HG02970 (cell line): ENCODE measurements around the gene JAZF1.
"Not testable (repeated sequence)": the region's sequence is repeated elsewhere in the genome, so short reads cannot be mapped to it uniquely, and the experiment has no call there.

Experiments
- ATAC-seq: cut with Tn5 transposase; IDR thresholded peaks from one replicate; pipeline ENCODE4 v1.9.1; 2021; ENCODE audit warnings: mild to moderate bottlenecking, moderate library complexity, moderate number of reproducible peaks; ENCODE audit not compliant: unreplicated experiment, low FRiP score

The JAZF1 gene

DNA sequence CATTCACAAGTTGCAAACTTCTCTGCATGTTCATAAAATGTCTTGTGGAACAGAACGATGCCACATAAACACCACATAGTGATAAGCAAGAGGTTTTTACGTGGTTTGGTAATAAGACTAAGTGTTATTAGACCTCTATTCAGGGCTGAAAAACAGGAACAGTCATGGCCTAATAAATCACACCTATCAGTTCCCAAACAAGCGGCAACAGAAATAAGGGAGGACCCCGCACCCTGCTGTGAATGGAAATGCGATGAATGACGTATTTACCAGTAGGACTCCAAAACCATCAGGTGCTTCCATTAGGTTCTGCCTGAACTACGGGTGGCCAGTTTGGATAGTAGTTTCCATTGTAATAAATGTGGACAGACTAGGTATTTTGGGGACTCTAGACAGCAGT is 311.5 kb downstream of the JAZF1 start:
- ATAC-seq = no peak

DNA sequence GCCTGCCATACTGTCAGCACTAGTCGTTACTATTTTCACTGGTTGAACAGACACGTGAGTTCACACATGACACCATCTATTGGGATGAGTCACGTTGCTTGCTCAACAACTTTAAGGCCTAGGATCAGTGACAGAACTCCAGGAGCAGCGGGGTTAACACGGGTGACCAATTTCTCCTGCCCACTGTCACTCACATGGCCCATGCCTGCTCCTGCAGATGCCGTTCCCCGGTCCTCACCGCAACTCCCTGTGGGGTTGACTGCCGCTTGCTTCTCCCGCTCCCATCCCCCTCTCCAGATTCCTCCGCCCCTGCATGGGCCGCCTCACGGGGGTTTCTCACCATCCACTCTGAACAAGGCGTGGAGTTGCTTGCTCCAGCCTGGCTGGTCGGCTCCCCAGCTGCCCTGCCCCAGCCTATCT is 312.5 kb downstream of the JAZF1 start:
- ATAC-seq = no peak

- no peak for ATAC-seq
Measured at GRCh38 chr7:27866828-27867672, 313.5 kb downstream of the JAZF1 start.

GRCh38 chr7:27866256-27866655 is 314.3 kb downstream of the JAZF1 start:
- ATAC-seq = no peak

DNA sequence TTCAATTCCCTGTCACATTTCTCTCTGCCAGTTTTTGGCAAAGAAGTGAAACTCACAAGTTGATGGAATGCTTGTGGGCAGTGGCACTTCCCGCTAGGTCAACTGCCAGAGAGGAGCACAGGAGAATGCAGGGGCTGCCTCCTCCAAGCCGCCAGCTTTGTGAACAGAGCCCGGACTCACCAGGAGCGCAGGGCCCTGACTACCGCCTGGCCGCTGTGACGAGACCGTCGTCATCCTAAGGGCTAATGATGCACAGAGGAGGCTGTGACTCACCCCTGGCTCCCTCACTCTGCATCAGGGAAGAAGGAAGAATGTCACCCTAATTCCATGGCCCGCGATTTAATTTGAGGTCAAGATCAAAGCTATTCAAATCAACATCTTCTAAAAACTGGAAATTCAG is 316.7 kb downstream of the JAZF1 start:
- ATAC-seq = no peak

GRCh38 chr7:27861747-27862146 is 318.8 kb downstream of the JAZF1 start:
- ATAC-seq = no peak

GRCh38 chr7:27860800-27861199 is 319.8 kb downstream of the JAZF1 start:
- ATAC-seq = no peak

GRCh38 chr7:27856703-27857485 is 323.7 kb downstream of the JAZF1 start:
- ATAC-seq = not testable (repeated sequence)

DNA sequence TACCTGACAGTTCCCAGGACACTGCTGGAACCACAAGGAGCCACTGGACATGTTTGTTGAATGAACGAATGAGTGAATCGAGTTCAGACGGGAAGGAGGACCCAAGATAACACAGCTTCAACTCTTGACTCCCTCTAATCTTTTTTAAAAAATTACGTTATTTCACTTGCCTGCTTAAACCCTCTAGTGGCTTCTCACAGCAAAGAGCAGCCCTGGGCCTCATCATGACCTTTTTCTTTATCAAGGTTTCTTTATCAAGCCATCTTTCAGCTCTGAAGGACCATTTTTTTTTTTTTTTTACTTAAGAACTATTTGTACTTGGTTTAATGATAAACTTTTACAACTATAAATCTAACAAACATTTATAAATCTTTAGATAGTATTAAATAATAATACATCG is 330.1 kb downstream of the JAZF1 start:
- ATAC-seq = no peak

GRCh38 chr7:27846388-27846787 is 334.2 kb downstream of the JAZF1 start:
- no peak for ATAC-seq

DNA sequence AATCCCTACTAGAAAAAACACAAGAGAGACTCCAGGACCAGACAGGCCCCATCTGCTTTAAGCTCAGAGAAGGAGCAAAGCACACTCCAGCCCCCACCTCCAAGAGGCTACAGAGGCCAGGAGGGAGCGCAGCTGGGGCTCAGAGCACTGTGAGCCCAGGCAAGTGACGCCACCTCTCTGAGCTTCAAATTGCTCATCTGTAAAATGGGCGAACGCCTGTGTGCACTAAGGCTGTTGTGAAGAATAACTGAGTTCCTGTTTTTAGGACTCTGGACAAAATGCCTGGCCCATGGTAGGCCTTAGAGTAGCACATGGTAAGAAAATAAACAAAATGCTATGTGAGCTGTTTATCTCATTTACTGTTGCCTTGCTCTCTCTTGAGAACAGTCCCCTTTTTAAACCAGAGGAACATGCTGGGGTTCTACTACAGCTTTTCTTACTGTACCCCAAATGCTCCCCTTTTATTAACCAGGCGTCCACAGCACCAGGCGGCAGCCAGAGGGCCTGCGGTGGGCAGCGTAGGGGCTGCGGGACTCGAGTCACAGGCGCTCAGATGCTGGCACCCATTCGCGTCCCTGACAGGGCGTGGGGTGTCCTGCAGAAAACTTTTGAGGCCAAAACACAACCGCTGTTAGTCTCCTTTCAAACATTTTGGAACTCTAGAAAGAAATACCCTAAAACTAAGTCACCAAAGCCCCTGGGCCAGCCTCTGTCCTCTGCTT is 336.9 kb downstream of the JAZF1 start:
- no peak for ATAC-seq

- no peak for ATAC-seq
Measured at GRCh38 chr7:27842851-27843250, 337.7 kb downstream of the JAZF1 start.

GRCh38 chr7:27842094-27842692 is 338.4 kb downstream of the JAZF1 start:
- ATAC-seq = no peak

DNA sequence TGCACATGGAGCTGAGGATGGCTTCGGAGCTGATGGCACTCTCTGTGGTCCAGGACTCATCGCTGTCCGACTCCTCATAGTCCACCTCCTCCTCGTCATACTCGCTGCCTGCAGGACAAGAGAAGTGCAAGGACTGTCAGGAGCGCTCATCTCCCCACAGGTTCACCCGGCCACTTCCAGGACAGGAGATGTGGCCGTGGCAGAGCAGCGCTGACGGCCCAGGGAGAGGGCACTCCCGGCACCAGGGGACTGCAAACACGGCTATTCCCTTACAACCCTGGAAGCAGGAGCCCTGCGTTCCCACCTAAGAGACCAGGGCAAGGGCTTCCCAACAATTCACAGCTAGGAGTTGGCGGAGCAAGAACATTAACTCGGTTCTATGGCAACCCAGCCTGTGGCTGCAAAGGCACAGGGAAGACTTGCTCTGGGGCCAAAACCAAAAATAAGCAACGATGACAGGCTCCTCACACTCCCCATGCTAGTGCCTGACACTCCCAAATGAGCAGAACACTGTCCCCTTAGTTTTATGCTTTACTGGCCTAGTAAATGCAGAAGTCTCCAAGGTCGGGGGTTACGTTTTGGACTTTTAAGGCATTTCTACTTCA is 339.7 kb downstream of the JAZF1 start:
- no peak for ATAC-seq

GRCh38 chr7:27840313-27840712 is 340.3 kb downstream of the JAZF1 start:
- no peak for ATAC-seq

DNA sequence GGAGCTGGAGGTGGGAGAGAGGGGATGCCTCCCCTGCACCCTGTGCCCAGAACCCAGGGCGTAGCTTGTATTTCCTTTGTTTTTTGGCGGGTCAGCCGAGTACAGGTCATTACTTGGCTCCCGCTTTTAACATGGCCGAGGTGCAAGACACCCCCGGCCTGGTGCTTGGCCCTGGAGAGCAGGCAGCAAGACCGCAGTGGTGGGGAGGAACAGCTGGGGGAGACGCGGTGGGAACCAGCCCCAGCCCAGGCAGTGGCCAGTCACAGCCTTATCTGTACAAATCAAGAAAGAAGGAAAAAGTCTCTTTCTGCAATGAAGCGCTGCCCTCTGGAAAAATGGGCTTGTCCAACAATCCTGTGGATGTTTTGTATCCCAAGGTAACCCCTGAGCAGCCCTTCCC is 341.5 kb downstream of the JAZF1 start:
- ATAC-seq = no peak

GRCh38 chr7:27836536-27836935 is 344.1 kb downstream of the JAZF1 start:
- no peak for ATAC-seq

- no peak for ATAC-seq
Measured at GRCh38 chr7:27835376-27835775, 345.2 kb downstream of the JAZF1 start.

- no peak for ATAC-seq
Measured at GRCh38 chr7:27834179-27834921, 346.2 kb downstream of the JAZF1 start.

GRCh38 chr7:27826357-27826756 is 354.2 kb downstream of the JAZF1 start:
- no peak for ATAC-seq
